GM21528 (cell line): ENCODE data around the gene NOCT.
A peak's percentile ranks its signal among the peaks of the same experiment; 100 is the strongest.
"Not testable (repeated sequence)": the region's sequence is repeated elsewhere in the genome, so short reads cannot be mapped to it uniquely, and the experiment has no call there.

Experiments used
- ATAC-seq: cut with Tn5 transposase; IDR thresholded peaks from one replicate; pipeline ENCODE4 v1.9.1; 2021; ENCODE audit warnings: mild to moderate bottlenecking, moderate library complexity; ENCODE audit not compliant: unreplicated experiment, low FRiP score

Gene NOCT, protein sequence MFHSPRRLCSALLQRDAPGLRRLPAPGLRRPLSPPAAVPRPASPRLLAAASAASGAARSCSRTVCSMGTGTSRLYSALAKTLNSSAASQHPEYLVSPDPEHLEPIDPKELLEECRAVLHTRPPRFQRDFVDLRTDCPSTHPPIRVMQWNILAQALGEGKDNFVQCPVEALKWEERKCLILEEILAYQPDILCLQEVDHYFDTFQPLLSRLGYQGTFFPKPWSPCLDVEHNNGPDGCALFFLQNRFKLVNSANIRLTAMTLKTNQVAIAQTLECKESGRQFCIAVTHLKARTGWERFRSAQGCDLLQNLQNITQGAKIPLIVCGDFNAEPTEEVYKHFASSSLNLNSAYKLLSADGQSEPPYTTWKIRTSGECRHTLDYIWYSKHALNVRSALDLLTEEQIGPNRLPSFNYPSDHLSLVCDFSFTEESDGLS

DNA sequence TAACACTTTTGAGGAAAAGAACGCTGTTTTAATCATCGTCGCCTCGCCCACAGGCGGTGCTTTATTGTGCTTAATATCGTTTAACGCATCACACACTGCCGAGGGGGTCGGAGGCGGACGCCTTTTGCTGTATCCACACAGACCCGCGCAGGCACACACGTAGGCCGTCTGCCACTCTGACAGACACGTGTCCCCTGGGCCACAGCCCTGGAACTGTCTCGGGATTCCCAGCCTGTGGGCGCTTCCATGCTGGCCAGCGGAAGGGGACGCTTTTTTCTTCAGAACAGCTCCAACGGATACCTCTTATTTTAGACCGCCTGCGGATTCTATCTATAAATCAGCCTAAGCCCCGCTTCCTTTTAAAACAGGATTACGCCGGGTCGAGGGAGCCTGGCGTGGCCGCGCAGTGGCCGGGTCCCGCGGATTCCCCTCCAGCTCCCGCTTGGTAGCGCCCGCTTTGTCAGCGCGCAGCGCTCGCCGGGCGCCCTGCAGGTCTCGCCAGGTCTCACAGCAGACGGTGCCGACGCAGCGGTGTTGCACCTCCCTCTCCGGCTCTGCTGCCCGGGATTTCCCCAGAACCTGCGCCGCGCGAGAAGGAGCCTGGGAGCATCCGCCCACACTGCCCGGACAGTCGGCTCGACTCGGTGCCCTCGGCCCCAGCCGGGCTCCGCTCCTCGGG, at the start of gene NOCT:
NOCT (plus strand) TSS at position 513 of the 679 bp plus-strand sequence. CDS start 201 bp downstream, outside the sequence.
- ATAC-seq: peak; percentile 96

DNA sequence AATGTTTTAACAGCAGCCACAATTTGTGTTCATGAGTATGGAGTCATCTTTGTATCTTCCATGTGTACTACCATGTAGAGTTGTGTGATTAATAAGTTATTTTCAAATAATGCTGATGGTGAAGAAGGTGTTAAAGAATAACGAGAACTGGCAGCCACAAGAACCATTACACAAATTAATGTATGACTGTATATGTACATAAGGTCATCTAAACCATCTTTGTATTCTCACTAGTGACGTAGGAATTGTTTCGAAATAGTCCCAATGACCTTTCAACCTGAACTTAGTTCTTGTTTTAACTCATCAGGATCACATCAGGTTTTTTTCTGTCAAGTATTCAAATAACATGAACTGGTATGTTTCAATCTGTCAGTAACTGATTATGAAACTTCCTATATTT, 48.3 kb upstream of the NOCT start:
- peak; percentile 93 for ATAC-seq

GRCh38 chr4:138972956-138973801, 42.4 kb upstream of the NOCT start:
- ATAC-seq: no peak

GRCh38 chr4:138975225-138975624, 40.4 kb upstream of the NOCT start:
- ATAC-seq: no peak

- ATAC-seq: no peak
These were observed 39.1 kb upstream of the NOCT start for GRCh38 chr4:138976526-138976925.

DNA sequence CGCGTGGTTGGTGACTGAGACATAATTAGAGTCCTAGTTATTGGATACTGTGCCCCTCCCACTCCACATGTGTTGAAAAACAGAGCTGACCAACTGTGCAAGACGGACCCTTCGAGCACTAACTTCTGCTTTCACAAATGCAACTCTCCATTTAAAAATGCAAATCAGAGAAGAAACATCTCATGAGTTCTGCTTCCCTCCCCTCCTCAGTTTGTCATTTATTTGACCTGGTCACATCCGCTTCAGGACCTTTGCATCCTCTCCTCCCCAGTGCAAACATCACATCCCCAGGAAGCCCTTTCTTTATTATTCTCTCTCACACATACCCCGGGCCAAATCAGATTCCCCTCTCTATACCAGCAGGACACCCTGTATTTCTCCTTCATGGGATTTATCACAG, 38.1 kb upstream of the NOCT start:
- ATAC-seq: peak; percentile 96

GRCh38 chr4:138978028-138978585, 37.5 kb upstream of the NOCT start:
- no peak for ATAC-seq

GRCh38 chr4:138978600-138978999, 37.0 kb upstream of the NOCT start:
- no peak for ATAC-seq

DNA sequence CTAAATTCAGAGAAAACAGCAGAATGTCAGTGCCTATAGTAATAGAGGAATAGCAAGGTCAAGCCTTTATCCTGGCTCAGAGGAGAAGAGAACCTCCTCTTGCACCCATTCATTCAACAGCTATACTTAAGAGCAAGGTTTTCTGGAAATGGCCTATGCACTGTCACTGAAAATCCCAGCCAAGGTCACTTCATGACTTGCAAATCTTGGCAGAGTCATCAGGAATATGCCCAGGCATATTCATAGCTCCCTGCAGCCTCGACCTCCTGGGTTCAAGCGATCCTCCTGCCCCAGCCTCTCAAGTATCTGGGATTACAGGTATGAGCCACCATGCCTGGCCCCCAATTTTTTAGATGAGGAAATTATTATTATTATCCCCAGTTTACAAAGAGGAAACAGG, 35.8 kb upstream of the NOCT start:
- ATAC-seq: no peak

- no peak for ATAC-seq
These were observed 33.6 kb upstream of the NOCT start for GRCh38 chr4:138981930-138982390.

DNA sequence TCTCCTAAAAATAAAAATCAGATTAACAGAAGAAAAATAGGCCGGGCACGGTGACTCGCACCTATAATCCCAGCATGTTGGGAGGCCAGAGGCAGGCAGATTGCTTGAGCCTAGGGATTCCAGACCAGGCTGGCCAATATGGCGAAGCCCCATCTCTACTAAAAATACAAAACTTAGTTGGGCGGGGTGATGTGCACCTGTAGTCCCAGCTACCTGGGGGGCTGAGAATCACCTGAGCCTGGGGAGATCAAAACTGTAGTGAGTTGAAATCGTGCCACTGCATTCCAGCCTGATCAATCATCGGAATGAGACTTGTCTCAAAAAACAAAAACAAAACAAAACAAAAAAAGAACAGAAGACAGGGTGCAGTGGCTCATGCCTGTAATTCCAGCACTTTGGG, 32.8 kb upstream of the NOCT start:
- no peak for ATAC-seq

GRCh38 chr4:138983690-138984089, 31.9 kb upstream of the NOCT start:
- no peak for ATAC-seq

- no peak for ATAC-seq
These were observed 30.9 kb upstream of the NOCT start for GRCh38 chr4:138984647-138985046.

DNA sequence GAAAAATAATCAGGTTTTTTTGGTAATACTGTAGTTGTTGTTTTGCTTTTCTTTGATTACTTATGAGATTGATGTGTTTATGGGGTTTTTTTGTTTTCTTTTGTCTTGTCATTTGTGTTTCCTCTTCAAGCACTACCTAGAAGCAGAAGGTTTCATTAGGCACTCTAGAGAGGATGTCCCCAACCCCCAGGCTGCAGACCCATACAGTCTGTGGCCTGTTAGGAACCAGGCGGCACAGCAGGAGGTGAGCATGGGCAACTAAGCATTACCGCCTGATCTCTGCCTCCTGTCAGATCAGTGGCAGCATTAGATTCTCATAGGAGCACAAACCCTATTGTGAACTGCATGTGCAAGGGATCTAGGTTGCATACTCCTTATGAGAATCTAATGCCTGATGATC, 22.9 kb upstream of the NOCT start:
- no peak for ATAC-seq

GRCh38 chr4:138996090-138996489, 19.5 kb upstream of the NOCT start:
- ATAC-seq: no peak

DNA sequence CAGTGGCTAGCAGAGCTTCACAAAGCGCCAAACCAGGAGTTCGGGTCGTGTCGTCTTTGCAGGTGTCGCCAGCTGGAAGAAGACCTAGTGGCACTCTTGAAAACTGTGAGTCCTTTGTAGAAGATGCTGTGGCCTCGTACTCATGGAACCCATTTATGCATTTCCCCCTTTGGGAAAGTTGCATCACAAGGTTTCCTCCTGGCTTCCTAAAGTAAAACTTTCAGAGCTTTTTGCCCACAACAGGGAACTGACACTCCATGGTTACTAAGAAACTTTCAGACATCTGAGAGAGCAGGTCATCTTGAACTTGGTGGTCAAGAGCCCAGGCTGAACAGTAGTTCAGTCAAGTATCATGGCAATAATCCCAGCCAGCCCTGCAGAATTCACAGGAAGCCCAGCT, 15.9 kb upstream of the NOCT start:
- ATAC-seq: no peak

- not testable (repeated sequence) for ATAC-seq
These were observed 15.4 kb upstream of the NOCT start for GRCh38 chr4:139000134-139000533.

DNA sequence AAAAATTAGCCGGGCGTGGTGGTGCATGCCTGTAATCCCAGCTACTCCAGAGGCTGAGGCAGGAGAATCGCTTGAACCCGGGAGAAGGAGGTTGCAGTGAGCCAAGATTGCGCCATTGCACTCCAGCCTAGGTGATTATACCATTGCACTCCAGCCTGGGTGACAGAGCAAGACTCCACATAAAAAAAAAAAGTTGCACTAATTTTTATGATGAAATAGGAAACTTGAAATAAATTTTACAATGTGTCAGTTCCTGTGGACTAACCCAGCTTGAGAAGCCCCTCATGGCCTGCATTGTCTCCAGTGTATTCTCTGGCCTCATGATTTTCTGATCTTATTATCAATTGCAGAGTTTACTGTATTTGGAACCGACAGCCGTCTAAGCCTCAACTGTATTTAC, 14.2 kb upstream of the NOCT start:
- not testable (repeated sequence) for ATAC-seq

GRCh38 chr4:139003668-139004067, 11.9 kb upstream of the NOCT start:
- ATAC-seq: not testable (repeated sequence)

DNA sequence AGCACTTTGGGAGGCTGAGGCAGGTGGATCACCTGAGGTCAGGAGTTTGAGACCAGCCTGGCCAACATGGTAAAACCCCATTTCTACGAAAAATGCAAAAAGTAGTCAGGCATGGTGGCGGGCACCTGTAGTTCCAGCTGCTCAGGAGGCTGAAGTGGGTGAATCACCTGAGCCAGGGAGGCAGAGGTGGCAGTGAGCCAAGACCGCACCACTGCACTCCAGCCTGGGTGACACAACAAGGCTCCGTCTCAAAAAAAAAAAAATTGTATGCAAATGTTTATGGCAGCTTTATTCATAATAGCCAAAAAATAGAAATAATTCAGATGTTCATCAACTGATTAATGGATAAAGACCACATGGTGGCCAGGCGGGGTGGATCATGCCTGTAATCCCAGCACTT, 9.8 kb upstream of the NOCT start:
- no peak for ATAC-seq

DNA sequence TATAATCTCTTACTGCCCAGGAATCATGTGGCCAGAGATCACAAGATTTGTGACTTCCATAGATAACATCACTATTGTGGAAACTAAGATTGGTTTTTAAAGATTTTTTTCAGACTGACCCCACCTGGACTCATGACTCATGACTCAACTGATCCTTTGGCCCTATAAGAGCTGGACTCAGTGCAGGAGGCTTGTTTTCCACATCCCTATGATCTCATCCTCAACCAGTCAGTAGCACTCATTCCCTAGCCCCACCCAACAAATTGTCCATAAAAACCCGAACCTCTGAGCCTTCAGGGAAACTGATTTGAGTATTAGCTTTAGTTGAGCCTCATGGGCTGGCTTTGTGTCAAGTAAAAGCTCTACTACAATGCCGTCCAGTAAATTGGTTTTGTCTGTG, 7.9 kb upstream of the NOCT start:
- no peak for ATAC-seq
